ENCODE measurements around the gene LDB3. TPM values are rescaled to one million over a fixed set of nuclear protein-coding genes. Genes with fewer than 3 reads are reported as not detected.

LDB3 gene
- total RNA-seq, 2 experiments from 2014 or later = 0.04 TPM; not detected in 1

GRCh38 chr10:86682675-86683074, 14.4 kb downstream of the LDB3 start:
- CTCF ChIA-PET = interaction anchor here (0.6 kb wide), 1 partner anchor 152 kb away, joined by 3 read pairs; no protein-coding TSS in a partner anchor
- POLR2A ChIA-PET = no interaction called here

DNA sequence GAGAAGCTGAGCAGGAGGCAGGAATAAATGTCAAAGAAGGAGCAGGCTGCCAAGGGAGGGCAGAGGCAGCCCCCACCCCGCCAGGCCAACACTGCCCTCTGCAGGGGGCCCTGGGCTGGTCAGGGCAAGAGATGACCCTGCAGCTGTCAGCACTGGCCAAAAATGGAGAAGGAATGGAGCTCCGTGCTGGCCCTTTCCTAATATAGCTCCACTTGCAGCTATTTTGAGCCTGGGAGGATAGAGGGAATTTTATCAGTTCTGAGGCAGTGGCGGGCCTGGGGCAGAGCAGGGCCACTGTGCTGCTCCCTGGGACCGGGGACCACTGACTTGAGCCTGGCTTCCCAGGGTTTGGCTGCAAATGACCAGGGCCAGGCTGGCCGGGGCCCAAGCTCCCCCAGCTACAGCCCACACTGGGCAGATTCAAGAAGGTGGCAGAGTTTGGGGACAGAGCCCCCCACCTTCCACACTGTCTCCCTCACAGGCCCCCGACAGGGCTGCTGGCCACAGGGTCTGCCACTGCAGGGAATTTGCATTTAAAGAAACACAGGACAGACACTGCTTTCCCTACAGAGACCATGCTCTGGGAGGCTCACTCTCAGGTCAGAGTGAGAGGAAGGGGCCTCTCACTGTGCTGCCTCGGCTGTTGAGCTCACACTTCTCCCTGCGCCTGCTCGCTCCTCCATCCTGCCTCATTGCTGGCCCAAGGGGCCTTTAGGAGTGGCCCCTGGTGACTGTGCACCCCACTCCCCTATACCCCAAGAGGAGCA, 16.2 kb downstream of the LDB3 start:
- ChIA-PET POLR2A (no interaction called here), CTCF (interaction anchor here (1.0 to 1.2 kb wide), 2 partner anchors 9 to 215 kb away, joined by 3 read pairs; no protein-coding TSS in a partner anchor)

DNA sequence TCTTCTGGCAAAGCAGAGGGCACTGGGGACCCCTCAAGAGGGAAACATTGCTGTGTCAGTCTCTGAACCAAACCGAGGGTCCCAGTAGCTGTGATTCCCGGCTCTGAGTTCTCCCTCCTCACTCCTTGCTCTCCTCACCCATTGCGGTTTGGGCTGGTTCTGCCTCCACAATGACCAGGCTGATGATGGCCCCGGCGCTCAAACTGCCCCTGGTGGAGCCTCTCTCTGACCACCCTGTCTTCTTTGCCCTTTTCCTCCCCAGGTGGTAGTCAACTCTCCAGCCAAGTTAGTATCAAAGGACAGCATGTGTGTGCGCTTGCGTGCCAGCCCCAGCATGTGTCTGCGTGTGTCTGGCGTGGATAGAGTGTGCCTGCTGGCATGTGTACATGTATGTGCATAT, 17.1 kb downstream of the LDB3 start:
- ChIA-PET CTCF (interaction anchor here (1.0 to 1.2 kb wide), 2 partner anchors 8 to 214 kb away, joined by 3 read pairs; no protein-coding TSS in a partner anchor), POLR2A (no interaction called here)

GRCh38 chr10:86685893-86686632, 17.8 kb downstream of the LDB3 start:
- CTCF ChIA-PET = interaction anchor here (0.5 kb wide), 1 partner anchor 402 kb away, joined by 3 read pairs; no protein-coding TSS in a partner anchor
- POLR2A ChIA-PET = no interaction called here

GRCh38 chr10:86686972-86687371, 18.7 kb downstream of the LDB3 start:
- POLR2A ChIA-PET = no interaction called here

GRCh38 chr10:86687750-86688149, 19.4 kb downstream of the LDB3 start:
- ChIA-PET POLR2A (no interaction called here), CTCF (interaction anchor here (0.7 to 0.9 kb wide), 2 partner anchors 16 to 88 kb away, joined by 3 read pairs; no protein-coding TSS in a partner anchor)

More at GRCh38 chr10:86686972-86687371, 18.7 kb downstream of the LDB3 start:
- CTCF ChIA-PET = interaction anchor here (0.9 kb wide), 1 partner anchor 15 kb away, joined by 3 read pairs; no protein-coding TSS in a partner anchor

DNA sequence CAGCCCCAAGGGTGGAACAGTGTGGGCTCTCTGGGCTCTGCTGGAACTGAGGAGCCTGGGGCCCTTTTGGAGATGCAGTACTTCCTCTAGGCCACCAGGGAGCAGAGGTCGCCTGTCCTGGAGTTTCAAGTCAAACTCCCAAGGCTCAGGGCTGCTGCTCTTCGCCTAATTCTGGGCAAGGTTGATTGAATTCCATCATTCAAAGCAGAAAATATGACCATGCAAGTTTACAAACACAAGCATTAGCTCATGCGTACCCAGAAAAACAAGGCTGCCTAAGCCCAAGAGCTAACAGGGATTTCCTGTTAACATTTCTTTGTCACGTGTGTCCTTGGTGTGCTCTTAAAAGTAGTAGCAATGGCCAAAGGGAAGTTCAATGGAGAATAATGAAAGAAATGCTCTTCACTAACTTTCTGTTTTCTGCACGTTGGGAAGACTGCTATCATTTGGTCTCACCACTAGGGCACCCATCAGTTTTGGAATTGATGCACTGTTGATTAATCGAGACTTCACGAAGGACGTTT, 20.1 kb downstream of the LDB3 start:
- ChIA-PET CTCF (interaction anchor here (0.5 to 1.6 kb wide), 6 partner anchors 20 to 250 kb away, joined by 3 to 4 read pairs (median 4); no protein-coding TSS in a partner anchor), POLR2A (no interaction called here)

DNA sequence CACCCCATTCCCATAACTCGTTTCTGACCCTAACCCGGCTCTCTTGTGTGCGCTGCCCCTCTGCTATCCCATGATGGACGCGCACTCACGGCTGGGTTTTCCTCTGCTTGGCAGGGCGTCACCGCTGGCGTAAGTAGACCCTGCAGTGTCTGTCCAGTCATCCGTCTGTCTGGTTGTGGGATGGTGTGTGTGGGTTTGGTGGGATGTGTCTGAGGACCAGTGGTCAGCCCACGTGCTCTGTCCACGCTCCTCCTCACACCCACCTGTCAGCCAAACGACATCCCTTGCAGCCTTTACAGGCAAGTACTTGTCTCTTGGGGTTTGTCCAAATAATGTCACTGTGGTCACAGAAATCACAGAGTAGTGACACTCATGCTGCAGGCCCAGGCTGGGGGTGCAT, 20.8 kb downstream of the LDB3 start:
- CTCF ChIA-PET = interaction anchor here (0.5 to 1.6 kb wide), 4 partner anchors 9 to 179 kb away, joined by 3 to 4 read pairs (median 4); no protein-coding TSS in a partner anchor
- POLR2A ChIA-PET = no interaction called here

DNA sequence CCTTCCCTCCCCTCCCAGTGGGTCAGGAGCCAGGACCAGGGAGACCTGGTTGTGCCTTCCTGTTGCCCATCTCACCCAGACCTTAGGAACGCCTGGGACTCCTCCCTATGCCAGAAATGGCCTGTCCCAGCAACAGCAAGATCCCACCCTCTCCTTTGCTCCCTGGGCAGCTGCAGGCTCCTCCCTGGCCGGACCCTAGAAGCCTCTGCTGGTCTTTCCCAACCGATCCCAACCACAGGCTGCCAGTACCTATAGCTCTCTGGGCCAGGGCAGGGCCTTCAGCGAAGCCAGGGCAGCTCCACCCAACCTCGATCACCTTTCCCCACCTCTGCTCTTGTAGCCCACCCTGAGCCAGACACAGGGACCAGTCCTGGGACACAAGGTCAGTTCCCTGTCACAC, 21.9 kb downstream of the LDB3 start:
- POLR2A ChIA-PET = no interaction called here
- CTCF ChIA-PET = no interaction called here

GRCh38 chr10:86690657-86691084, 22.4 kb downstream of the LDB3 start:
- POLR2A ChIA-PET = no interaction called here
- CTCF ChIA-PET = no interaction called here

DNA sequence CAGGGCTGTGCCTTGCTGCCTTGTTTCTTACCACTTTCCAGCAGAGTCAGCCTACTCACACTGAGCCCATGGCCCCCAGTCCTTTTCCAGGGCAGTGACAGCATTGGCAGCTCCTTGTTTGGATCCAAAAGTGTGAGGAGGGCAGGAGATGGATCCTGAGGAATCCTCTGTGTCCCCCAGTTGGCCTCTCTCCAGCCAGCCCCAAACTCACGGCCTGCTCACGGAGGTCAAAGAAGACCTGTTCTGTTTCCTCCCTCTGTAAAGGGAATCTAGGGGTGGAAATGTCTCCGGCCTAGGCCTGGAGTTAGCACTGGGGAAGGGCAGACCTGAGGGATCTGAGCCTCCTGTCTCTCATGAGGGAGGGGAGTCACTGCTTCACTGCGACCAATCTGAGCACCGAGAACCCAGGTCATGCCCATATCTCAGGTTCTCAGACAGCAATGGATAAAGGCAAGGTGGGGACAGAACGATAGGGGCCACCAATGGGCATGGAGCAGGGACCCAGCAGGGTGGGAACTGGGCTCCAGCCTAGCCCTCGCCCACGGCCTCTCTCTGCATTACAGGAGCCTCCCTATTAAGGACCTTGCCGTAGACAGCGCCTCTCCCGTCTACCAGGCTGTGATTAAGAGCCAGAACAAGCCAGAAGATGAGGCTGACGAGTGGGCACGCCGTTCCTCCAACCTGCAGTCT, 23.2 kb downstream of the LDB3 start:
- POLR2A ChIA-PET = no interaction called here
- CTCF ChIA-PET = no interaction called here

DNA sequence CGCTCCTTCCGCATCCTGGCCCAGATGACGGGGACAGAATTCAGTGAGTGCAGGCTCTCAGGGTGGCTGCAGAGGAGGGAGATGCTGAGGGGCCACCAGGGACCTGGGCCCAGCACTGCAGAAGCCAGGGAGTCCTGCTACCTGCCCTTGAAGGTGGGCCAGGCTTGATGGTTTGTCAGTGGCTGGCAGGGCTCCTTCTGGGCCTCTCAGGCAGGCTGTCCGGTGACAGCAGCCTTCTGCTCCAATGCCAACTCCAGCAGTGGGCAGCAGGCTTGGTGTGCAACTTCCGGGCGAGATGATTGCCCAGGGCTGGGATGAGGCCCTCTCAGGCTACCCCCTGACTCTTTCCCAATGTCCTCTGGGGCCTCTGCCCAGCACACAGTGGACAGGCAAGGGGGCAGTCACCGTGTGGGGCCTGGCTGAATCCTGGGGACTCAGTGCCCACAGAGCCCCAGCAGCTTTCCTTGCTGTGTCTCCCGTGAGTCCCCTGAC, 23.8 kb downstream of the LDB3 start:
- CTCF ChIA-PET = no interaction called here
- POLR2A ChIA-PET = no interaction called here

DNA sequence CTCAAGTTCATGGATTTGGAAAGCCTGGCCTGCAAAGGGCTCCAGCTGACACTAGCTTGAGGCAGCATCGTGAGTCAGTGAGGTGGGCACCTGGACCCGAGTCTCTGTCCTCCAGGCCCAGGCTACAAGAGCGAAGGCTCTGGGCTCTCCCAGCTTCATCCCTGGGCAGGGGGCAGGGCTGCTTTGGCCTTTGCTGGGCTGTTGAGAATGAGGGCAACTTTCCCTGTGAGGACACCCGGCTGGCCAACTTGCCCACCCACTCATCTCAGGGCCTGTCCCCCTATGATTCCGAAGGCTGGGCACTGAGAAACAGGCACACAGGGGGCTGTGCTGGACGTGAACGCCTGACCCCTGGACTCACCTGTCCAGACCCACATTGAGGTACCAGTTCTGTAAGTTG, 24.4 kb downstream of the LDB3 start:
- ChIA-PET POLR2A (no interaction called here), CTCF (interaction anchor here (1.2 kb wide), 1 partner anchor 8 kb away, joined by 3 read pairs; no protein-coding TSS in a partner anchor)

- ChIA-PET CTCF (interaction anchor here (0.7 to 2.0 kb wide), 4 partner anchors 9 to 275 kb away, joined by 3 to 4 read pairs (median 3); partner anchors contain the start of gene ADIRF), POLR2A (no interaction called here)
These were observed 25.0 kb downstream of the LDB3 start for GRCh38 chr10:86693275-86693674.

DNA sequence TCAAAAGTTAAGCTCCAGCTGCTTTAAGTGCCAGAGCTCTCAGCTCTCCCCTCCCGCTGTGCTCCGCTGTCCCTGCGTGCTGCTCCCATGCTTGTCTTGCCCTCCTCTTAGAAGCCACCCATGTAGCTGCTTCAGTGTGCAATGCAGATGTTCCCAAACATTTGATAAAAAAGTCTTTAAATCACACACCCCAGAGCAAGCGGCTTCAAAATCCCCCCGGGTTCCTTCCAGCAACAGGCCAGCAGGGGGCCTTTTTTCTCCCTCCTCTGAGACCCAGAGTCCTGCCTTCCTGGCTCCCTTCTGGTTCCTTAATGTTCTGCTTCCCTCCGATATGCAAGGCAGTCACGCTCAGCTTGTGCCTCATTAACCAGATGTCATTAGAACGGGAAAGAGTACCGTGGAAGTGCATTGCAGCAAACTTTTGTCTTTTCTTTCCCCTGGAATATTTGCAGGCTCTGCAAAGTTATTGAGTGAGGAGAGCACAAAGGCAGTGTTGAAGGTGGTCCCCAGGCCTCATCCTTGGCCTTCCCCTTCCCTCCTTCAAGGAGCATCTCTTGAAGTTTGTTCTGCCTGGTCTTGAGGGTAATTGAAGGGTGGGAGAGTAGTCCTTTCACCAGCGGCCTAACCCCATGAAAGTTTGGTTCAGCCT, 25.5 kb downstream of the LDB3 start:
- ChIA-PET POLR2A (no interaction called here), CTCF (interaction anchor here (0.7 to 2.0 kb wide), 4 partner anchors 9 to 274 kb away, joined by 3 to 4 read pairs (median 3); partner anchors contain the start of gene ADIRF)

DNA sequence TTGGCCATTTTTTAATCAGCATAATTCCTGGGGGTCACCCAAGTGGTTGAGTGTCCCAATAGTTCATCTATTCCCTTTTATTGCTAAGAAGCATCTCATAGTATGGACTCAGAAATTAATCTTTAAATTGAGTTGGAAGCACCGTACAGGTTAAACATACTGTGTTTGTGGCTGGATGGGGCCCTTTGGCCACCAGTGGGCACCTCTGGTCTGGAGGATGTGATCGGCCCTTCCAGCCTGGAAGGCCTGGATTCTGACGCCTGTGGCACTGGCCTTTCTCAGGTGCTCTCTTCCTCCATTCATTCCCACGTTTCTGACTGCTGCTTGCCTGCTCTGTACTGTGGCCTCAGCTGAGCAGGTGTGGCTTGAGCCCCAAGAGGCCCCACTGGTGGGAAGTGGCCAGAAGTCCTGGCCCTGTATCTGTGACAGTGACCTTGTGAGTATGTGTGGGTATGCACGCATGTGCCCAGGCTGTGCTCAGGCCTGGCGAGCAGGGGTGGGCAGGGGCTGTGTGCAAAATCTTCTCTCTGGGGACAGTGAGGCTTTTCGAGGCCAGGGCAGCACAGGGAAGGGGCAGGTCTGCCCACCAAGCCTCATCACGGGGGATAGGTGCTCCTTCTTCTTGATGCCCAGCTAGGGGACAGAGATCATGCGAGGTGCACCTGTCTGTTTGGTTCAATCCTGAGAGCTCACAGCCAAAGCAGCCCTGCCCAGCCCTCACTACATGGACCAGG, 30.1 kb downstream of the LDB3 start:
- ChIA-PET CTCF (no interaction called here), POLR2A (no interaction called here)

GRCh38 chr10:86699125-86699524, 30.8 kb downstream of the LDB3 start:
- CTCF ChIA-PET = interaction anchor here (0.9 kb wide), 1 partner anchor 10 kb away, joined by 3 read pairs; no protein-coding TSS in a partner anchor

DNA sequence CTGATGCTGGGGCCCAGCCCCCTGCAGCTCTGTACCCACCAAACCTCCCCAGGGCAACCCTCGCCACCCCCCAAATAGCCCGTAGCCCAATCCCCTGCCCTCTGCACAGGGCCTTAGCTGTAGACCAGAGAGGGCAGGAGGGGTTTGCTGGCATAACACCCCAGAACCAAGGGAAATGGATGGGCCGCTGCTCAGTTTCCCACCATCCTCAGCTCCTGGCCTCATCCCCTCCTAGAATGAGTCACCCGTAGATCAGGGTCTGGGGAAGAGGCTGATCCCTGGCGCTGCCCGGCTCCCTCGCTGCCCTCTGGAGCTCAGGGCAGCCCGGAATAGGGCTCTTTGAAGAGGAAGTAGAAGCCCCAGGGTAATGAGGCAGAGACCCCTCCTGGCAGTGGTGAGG, 31.2 kb downstream of the LDB3 start:
- ChIA-PET CTCF (interaction anchor here (0.9 kb wide), 1 partner anchor 10 kb away, joined by 3 read pairs; no protein-coding TSS in a partner anchor), POLR2A (interaction anchor here (0.5 kb wide), 1 partner anchor 193 kb away, joined by 5 read pairs; no protein-coding TSS in a partner anchor)

More at GRCh38 chr10:86699125-86699524, 30.8 kb downstream of the LDB3 start:
- POLR2A ChIA-PET = interaction anchor here (0.5 kb wide), 1 partner anchor 194 kb away, joined by 5 read pairs; no protein-coding TSS in a partner anchor

Data from activated CD8-positive, alpha-beta memory T cell treated with anti-CD3 and anti-CD28 coated beads for 36 hours (primary cell).